HPDE6-E6E7 (cell line): ENCODE measurements around the gene MYBPC3.
"Not testable (repeated sequence)": the region's sequence is repeated elsewhere in the genome, so short reads cannot be mapped to it uniquely, and the experiment has no call there.

Experiments
- DNase-seq: peaks from one replicate; pipeline ENCODE4 v3.0.0; 2011; ENCODE audit warnings: missing footprints; ENCODE audit errors: extremely low spot score

Gene MYBPC3

DNA sequence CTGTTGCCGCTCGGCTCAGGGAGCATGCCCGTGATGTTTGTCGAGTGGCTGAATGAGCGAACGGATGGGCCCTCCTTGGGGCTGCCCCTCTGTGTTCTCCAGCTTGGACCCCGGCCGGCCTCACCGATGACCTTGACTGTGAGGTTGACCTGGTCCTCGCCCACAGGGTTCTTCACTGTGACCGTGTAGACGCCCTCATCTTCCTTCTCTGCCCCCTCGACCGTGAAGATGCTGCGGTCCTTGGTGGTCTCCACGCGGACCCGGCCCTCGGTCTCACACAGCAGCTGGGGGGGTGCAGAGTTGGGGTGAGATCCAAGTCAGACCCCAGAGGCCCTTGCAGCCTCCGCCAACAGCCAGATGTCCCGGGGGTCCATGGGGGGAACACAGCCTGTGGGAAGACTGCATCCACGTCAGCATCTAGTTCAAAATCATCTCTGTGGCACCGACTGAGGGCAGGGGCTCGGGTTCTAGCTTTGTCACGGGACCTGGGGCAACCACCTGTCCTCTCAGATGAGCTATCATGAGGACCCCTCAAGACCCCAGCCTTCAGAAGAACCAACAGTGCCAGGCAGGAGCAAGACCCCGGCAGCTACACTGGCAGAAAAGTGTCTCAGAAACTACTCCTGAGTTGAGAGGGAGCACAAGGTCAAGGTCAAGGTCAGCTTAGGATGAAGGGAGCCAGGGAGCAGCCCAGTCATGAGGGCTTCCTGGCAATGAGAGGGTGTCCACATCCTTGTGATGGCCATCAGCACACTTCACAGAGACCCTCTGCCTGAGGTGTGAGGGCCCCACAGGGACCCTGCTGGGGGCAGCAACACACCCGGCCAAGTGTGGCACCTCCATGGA is 13.9 kb downstream of the MYBPC3 start:
- DNase-seq = no peak

DNA sequence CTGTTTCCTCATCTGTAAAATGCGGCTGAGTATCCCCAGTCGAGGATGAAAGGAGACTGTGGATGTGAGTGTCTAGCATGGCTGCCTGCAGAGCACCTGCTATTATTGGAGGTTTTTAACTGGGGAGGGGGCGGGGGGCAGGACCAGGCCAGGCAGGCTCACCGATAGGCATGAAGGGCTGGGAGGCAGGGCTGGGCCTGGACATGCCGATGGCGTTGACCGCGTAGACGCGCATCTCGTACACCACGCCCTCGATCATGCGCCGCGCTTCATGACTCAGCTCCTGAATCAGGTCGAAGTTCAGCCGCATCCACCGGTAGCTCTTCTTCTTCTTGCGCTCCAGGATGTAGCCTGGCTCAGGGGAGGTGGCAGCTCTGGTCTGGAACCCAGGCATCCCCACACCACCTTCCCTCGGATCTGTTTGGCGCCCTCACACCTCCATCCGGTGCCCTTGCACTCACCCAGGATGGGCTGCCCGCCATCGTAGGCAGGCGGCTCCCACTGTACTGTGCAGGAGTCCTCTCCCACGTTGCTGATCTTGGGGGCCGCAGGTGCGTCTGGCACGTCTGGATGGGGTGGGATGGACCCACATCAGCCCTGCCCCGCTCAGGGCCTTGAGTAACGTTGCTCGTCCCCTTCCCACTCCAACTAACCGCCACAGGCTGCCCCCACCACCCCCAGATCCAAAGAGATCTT is 15.1 kb downstream of the MYBPC3 start:
- no peak for DNase-seq

DNA sequence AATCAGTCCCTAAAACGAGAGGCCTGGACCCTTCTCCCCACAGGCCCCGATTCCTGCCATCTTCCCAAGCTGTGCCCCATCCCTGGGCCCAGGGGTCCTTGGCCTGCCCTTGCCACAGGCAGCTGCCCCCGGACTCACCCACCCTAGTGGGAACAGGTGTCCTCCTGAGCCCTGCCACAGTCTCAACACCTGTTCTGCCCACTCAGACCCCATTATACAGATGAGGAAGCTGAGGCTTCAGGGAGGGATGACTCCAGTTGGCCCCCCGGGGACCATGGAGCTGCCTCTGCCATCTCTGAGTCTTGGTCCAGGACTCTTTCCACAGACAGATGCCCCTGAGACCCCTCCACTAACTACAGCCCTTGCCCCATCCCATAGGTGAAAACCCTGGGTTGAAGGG is 15.9 kb downstream of the MYBPC3 start:
- no peak for DNase-seq

DNA sequence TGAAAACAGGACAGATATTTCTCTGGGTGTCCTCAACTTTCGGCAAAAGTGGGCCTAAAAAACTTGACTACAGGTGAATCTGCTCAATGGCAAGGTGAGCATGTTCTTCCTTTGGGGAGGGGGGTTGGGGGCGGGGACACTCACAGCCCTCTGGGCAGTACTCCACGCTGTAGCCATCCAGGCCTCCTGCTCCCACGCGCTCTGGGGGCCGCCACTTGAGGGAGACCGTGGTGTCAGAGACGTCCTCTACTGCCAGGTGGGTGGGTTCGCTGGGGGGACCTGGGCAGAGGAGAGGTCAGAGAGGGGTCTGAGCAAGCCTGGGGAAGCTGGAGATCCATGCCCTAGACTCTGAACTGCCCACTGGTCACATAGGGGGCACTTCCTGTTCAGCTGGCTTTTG is 16.8 kb downstream of the MYBPC3 start:
- DNase-seq = no peak

DNA sequence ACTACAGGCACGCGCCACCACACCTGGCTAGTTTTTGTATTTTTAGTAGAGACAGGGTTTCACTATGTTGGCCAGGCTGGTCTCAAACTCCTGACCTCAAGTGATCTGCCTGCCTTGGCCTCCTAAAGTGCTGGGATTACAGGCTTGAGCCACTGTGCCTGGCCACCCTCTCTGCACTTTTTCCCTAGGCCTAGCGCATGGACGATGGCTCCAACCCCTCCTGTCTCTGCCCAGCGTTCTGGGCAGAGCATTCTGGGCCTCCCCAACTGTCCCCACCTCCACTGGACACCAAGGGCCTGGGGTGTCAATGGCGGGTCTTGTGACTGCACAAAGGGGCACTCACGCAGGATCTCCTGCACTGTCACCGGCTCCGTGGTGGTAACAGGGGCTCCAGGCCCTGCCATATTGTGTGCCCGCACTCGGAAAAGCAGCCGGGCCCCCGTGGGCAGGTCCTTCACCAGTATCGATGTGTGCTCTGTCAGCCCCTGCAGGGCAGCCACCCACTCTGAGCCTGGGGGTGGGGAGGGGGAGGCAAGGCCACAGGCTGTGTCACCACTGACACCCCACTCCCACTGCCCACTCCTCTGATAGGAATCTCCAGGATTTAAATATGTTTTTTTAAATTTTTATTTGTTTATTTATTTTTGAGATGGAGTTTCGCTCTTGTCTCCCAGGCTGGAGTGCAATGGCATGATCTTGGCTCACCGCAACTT is 17.6 kb downstream of the MYBPC3 start:
- not testable (repeated sequence) for DNase-seq

DNA sequence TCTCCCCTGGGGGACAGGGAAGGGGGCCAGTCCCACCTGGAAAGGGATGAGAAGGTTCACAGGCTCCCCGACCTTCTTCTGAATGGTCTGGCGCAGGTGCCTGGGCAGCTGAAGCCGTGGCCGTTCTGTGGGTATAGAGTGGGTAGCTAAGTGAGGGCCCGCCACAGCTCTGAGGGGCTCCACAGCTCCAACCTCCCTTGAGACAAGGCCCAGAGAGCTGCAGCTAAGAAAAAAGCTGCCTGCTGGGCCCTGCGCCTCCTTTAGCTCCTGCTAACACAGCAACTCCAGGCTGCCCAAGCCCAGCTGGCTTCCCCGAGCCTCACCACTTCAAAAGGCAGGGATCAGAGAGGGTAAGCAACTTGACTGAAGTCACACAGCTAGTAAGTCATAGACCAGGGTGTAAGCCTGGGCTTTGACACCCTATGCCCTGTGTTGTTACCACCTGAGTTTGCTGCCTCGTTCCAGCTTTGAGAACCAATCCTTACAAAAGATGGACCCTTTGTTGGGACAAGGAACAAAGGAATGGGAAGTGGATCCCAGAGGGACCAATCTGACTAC is 18.5 kb downstream of the MYBPC3 start:
- no peak for DNase-seq

DNA sequence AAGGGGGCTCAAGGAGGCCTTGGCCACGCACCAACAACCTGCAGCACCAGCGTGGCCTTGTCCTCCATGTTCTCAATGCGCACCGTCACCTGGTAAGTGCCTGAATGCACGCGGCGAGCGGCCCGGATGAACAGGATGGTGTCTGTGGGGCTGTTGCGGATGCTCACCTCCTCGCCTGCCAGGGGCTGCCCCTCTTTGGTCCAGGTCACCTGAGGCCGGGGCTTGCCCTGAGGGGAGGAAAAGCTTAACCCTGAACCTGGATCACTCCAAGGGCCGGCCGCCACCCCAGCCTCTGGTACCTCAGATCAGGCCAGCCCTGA is 19.0 kb downstream of the MYBPC3 start:
- DNase-seq = no peak

DNA sequence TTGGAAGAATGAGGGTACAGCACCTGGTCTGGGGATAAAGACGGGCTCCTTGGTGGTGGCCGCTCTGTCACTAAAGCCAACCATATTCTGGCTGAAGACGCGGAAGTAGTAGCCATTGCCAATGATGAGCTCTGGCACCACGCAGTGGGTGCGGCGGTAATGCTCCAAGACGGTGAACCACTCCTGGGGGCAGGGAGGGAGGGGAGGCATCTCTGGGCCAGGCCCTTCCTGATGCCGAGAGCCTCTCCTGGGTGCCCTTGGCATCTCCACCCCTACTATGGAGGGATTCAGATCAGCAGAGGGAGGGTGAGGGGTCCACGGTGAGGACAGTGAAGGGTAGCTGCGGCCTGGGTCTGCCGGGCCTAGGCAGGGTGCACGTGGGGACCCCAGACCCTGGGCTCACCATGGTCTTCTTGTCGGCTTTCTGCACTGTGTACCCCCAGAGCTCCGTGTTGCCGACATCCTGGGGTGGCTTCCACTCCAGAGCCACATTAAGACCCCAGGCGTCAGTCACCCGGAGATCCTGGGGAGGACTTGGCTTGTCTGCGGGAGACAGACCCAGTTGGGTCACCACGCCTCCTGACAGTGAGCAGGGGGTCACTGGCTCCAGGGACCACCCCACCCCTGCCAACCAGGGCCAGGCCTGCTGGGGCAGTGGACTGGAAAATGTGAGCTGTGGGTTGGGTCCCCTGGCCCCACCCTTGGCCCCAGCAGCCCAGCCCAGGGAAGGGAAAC is 19.5 kb downstream of the MYBPC3 start:
- no peak for DNase-seq

DNA sequence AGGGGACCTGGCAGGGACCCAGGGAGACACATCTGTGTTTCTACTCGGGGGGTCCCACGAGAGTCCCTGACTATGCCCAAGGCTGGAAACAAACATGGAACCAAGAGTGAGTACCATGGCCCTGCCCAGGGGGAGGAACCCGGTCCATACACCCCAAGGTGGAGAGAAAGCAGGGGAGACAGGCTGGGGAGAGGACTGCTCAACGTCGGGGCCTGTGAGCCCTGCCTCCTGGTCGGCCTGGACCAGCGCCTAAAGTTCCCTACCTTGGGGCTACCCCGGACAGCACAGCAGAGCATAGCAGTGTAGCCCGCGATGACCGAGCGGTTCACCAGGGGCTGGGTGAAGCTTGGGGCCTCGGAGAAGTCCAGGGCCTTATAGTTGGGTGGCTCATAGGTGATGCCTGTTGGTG is 20.2 kb downstream of the MYBPC3 start:
- DNase-seq = no peak

DNA sequence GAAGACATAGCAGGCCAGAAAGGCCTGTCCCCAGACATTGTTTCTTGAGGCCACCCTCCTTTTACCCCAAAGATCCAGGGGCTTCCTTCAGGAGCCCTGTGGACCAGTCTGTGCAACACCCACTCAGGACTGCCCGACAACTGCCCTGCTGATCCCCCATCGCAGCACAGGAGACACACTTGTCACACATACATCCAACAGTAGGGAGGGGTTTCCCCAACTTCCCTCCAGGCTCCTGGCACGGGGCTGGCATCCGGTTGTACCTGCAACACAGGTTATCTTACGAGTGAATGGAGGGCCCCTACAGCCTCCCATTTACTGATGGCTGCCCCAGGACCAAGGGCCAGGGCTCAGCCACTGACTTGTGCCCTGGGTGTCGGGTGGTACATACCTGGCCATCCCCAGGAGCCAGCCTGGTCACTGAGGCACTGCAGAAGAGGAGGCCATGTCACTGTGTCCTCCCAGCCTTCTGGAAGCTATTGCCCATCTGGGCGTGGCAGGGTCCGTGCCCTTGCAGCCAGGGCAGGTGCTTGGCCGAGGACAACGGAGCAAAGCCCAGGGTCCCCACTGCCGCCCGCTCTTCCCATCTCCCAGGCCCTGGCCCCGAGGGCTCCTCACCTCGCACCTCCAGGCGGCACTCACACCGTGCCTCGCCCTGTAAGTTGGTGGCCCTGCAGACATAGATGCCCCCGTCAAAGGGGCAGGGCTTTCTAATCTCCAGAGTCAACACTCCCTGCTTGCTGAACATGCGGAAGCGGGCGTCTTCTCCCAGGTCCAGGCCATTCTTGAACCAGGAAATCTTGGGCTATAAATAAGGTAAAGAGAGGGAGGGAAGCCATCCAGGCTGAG is 20.8 kb downstream of the MYBPC3 start:
- DNase-seq = no peak

DNA sequence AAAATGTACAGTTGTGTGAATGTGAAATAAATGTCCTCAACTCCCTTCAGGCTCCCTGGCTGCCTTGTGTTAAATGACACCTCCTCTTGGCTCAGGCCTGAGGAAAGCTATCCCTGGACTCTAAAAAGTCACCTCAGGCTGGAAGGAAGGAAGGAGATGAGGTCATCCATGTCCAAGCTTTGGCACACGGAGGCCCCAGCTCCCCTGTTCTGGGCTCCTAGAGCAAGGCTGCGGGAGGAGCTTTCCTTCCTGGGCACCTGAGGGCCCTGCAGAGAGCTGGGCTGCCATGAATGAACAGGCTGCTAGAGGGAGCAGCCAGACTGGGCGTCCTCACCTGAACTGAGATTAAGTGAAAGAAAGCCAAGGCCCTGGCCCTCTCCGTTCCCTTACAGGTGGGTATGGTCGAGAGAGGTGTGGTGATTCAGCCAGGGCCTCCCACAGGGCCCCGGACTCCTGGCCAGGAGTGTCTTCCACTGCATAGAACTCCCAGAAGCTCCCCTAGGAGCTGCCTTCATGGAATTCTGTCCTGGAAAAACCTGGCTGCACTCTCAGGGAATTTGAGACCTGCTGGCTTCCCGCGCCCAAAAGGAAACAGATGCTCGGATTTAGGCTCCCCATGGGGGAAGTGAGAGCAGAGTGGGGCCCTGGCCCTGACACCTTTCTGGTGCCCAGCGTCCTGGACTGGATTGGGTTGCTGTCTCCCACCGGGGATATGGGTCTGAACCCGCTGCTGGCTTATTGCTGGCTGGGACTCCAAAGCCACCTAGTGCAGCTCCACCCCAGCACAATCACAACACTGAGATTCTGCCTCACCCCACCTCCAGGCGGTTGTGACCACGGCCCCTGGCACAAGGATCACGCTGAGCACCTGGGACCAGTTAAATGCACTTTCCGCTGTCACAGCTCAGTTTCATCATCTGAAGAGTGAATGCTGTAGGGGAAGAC is 22.2 kb downstream of the MYBPC3 start:
- DNase-seq = no peak

DNA sequence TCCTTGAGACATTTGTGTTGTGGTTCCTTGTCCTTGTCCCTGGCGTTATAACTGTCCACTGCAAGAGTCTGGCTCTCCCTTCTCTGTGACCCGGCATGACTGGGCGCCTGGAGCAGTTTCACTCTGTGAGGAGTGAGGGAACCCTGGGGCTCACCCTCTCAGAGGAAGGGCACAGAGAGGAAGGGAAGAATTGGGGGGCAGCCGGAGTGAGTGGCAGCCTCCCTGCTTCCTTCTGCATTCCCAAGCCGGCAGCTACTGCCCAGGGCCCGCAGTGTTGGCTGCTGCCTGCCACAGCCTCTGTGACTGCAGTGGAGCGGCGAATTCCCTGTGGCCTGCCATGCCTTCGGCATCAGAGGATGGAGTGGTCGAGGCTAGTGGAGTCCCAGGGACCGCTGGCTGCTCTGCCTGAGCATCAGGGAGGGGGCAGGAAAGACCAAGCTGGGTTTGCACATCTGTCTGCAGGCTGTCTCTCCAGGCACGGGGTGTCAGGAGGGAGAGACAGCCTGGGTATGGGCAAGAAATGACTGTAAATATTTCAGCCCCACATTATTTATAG is 23.0 kb downstream of the MYBPC3 start:
- DNase-seq = no peak

DNA sequence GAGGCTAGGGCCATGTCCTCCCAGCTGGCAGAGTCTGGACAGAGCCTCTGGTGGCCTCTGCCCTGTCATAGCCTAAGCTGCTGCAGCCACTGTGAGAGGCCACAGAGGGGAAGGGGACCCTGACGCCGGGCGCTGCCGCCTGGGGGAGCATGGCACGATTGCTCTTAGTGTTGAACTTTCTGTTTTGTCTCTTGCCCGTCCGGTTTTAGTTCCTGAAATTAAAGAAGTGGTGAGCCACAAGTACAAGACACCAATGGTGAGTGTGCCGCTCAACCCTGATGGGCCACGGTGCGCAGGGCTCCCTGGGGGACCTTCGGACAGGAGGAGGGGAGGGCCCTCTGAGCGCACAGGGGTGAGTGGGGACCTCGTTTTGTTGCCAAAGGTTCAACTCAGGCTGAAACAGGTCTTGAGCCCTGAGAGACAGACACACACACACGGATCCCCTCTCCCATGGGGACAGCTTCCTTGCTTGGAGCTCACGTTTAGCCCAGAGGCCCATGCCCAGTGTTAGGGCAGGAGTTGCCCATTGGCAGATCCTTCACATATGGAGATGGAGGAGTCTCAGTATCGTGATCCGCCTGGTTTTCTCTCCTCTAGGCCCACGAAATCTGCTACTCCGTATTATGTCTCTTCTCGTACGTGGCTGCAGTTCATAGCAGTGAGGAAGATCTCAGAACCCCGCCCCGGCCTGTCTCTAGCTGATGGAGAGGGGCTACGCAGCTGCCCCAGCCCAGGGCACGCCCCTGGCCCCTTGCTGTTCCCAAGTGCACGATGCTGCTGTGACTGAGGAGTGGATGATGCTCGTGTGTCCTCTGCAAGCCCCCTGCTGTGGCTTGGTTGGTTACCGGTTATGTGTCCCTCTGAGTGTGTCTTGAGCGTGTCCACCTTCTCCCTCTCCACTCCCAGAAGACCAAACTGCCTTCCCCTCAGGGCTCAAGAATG is 23.8 kb downstream of the MYBPC3 start:
- no peak for DNase-seq

DNA sequence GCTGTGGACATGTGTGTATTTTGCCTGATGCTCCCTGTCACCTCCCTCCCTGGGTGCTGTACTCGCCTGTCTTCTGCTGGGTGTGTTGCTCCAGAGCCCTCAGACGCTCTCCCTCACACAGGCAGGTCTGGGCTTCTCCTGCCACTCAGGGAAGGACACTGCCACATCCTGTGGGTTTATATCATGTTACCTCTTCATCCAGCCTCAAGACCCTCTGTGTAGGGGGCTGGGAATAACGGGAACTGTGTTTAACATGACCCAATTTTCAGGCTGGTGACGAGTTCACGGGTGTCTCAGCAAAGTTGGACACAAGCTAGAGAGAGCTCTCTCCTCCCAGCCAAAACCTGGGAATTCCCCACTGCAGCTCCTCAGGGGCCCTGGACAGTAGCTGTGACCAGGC is 24.6 kb downstream of the MYBPC3 start:
- no peak for DNase-seq

DNA sequence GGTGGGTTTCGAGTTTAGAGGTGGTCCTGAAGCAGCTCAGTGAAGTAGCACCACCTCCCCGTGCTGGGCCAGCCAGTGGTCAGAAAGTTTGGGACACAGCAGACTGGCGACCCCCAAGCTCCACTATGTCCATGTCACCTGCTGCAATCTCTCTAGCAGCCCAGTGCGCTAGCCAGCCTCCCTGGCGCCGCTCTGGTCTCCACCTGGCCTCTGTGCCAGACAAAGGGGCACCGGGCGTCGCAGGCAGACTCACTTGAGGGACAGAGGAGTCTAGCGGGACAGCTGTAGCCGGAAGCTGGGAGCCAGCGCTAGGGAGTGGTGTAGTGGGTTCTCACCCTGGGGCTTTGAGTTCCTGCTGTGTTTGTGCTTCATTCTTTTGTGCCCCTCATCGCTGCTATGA is 25.5 kb downstream of the MYBPC3 start:
- no peak for DNase-seq

DNA sequence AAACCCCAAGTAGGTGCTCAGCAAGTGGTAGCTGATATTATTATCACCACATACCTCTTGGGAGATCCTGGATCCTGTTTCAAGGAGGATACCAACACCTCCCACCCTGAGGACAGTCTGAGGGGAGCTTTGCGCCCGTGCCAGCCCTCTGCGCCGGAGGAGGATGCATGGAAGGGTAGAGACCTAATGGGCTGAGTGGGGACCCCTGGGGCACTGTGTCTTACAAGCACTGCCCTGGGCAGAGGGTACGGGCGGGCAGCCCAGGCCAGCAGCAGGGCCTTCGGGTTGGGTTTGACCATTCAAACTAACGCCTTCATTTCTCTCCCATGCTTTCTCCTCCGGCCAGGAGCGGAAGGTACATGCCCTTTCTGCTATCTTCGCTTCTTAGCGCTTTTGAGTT is 26.3 kb downstream of the MYBPC3 start:
- DNase-seq = no peak

DNA sequence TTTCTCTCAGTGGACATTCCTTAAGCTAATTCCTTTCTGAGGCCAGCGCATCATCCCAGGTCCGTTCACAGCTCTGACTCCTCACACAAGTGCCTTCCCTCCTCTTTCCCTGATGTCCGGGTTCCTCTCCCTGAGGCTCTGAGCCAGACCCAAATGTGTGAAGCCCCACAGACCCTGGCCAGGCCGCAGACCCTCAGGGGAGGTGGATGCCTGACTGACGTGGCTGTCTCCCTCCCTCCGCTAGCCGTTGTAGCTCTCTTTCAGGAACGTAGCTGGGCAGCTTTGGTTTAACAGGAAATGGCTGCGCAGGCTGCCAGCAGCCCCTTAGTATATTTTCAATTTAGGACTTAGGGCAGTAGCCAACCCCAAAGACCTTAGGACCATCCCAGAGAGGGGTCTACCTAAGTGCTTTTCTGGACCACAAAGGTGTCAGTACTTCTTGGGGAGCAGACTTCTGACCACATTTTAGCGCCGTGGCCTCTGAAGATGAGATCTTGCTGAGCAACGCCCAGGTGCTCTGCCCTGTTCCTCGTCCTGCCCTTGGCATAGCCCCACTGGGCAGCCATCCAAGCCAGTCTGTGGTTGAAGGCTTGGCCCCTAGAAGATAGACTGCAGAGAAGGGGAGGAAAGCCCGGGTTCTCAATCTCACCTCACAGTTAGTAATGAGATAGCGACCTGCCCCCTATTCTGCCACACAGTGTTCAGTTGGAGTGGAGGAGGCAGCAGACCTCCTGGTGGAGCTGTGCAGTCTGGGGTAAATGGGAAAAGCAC is 27.0 kb downstream of the MYBPC3 start:
- DNase-seq = no peak

DNA sequence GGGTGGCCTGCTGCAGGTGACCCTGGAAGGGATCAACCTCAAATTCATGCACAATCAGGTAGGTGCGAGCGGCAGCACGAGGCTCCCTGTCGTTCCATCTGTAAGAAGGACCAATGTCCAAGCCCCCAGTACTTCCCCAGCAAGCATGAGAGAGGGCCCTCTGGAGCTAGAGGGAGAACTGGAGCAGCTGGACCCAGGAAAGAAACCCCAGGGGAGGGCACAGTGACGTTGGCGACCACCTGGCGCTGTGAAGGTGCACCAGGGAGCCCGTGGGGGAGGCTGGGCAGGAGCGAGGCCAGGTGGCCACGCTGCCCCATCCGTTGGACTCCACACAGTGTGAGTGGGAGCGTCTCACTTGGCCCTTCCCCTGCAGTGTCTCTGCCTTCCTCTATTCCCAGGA is 28.0 kb downstream of the MYBPC3 start:
- DNase-seq = no peak
